Measurements from ENCODE around the gene ASPRV1.

Gene ASPRV1

DNA sequence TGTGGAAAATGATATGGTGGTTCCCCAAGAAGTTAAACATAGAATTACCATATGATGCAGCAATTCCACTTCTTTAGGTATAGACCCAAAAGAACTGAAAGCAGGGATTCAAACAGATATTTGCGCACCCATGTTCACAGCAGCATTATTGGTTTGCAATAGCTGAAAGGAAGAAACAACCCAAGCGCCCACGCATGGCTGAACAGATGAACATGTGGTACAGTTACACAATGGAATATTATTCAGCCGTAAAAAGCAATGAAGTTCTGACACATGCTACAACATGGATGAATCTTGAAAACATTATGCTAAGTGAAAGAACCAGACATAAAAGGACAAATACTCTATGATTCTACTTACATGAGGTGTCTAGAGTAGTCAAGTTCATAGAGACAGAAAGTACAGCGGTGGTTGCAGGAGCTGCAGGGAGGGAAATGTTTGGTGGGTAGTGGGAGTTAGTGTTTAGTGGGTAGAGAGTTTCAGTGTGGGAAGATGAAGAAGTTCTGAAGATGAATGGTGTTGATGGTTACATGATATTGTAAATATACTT, 26.7 kb upstream of the ASPRV1 start:
- DNase-seq (ENCODE audit: low read depth), result no peak

DNA sequence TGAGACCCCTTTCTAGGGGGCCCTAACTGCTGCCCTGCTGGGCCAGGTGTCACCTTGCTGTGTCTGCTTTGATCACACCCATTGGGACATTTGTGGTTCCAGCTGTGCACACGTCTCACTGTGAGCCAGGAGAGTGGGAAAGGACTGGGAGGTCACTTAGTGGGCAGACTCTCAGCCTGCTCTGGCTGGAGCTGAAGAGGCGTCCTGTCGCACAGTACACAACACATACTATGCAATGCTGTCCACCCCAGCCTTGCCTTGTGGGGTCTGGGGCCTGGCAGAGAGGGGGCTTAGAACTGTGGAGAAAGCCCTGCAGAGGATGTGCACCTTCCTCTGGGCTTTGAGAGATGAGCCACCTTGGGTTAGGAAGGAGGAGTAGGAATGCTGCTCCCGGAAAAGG, 25.3 kb upstream of the ASPRV1 start:
- DNase-seq (ENCODE audit: low read depth), result no peak

DNA sequence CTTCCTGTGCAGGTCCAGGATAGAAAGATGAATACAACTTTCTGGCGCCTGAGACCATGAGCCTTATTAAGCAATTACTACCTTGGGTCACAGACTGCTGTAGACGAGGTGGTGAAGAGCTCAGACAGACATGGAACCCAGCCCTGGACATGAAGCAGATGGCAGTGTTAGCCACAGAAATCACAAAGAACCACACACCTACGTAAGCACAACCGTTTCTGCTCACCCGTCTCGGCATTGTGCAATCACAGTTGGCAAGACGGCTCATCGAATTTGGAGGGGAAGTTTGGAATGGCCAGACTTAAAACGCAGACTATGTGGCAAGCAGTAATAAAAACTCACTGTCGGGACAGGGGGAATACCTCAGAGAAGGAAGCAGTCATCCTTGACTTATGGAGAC, 24.3 kb upstream of the ASPRV1 start:
- no peak for DNase-seq (ENCODE audit: low read depth)

DNA sequence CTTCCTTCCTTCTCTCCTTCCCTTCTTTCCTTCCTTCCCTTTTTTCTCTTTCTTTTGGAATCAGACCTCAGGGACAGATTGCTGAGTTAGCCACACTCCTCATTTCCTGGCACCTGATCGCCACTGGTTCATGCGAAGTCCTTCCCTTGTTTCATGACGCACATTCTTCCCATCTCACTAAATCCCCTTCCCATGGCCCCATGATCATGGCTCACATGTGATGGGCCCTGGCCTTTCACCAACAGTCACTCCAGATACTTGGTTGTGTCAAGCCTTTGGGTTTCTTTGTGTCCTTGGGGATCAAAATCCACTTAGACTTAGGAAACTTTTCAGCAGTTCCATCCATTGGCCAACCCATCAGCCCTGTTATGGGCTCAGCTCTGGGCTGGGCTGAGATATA, 23.8 kb upstream of the ASPRV1 start:
- no peak for DNase-seq (ENCODE audit: low read depth)

DNA sequence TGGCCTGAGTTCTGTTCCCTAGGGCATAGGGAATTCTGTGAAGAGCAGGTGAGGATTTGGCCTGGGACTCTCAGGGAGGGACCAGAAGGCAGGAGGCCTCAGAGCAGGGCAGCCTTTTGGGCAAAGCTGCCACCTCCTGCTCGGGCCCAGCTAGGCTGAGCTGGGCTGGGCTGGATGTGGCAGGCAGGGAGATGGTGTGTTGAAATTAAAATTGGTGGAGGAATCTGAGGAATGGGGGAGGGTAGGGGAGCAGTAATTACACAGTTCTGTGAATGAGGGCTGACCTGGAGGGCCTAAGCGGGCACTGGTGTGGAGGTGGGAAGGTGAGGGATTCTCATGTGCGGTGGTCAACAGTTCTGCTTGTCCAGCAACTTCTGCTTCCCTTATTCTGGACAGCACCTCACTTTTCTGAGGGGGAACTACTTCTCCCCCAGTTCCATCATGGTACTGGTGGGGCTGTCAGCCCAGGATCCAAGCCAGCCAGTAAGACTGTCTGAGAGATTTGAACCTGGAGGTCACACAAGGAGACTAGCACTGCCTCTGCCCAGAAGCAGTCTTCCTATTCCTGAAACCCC, 22.0 kb upstream of the ASPRV1 start:
- no peak for DNase-seq (ENCODE audit: low read depth)

DNA sequence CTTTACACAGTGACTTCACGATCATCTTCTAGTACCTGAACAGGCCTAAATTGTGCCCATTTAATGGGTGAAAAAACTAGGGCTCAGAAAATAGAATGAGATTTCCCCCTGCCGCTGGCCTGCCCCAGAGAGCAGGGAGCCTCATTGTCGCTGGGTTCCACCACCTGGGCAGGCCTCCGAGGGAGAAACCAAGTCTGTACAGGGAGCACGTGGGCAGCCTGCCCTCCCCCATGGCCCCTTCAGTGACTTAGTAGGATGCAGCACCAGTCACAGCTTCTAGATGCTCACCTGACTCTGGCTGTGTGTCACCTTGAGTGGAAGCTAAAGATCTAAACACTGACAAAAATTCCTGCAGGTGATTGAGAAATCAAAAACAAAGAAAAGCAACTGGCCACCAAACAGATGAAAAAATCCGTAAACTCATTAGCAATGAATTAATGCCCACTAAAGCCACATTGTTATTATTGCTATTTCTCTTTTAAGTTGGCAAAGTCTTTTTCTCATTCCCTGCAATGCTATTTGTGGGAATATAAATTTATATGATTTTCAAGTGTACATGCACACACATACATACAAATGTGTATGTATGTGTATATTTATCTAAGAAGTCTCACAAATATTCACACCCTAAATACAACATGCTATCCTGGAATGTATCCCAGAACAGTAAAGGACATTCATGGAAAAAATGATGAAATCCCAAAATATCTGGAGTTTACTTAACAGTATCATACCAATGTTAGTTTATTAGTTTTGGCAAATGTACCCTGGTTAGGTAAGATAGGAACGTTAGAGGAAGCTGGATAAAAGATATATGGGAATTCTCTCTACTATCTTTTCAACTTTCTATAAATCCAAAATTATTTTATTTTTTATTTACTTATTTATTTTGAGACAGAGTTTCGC, 18.7 kb upstream of the ASPRV1 start:
- DNase-seq (ENCODE audit: low read depth), result peak; percentile 67

DNA sequence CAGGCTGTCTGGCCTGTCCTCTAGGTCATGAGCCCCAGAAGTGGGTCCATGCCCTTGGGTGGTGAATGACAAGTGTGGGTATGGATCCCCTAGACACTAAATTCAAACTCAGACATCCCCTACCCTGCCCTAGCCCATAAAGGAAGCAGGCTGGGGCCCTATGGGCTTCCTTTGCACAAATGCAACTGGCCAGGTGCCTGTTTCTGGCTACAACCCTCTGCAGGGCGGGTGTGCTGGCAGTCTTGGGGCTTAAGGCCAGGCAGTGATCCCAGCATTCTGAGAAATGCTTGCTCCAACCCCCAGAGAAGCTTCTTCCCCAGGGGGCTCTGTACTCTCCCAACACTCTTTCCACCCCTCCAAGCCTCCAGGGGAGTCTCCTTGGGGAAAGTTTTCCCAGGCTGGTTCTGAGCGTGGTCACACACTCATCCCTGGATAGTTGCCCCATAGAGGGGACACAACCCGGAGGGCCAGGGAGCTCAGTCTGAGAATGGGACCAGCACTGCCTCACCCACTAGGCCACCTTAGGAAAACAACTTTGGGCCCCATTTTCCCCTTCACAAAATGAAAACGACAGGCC, 16.6 kb upstream of the ASPRV1 start:
- no peak for DNase-seq (ENCODE audit: low read depth)

DNA sequence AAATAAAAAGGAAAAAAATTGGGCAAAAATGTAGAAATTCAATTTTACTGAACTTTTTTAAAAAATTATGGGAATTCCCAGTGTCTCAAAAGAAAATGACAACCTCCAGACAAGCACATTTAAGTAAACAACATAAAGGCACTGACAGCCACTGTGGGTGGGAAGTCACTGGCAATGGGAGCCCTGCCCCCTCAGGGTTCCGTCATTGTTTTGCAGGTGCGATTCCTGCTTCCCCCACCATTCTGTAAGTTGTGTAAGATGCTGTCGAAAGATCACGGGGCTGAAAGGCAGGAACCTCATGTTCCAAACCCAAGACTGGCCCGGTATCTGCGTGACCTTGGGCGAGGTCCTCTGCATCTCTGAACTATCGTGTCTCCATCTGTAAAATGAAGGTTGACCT, 15.8 kb upstream of the ASPRV1 start:
- no peak for DNase-seq (ENCODE audit: low read depth)

DNA sequence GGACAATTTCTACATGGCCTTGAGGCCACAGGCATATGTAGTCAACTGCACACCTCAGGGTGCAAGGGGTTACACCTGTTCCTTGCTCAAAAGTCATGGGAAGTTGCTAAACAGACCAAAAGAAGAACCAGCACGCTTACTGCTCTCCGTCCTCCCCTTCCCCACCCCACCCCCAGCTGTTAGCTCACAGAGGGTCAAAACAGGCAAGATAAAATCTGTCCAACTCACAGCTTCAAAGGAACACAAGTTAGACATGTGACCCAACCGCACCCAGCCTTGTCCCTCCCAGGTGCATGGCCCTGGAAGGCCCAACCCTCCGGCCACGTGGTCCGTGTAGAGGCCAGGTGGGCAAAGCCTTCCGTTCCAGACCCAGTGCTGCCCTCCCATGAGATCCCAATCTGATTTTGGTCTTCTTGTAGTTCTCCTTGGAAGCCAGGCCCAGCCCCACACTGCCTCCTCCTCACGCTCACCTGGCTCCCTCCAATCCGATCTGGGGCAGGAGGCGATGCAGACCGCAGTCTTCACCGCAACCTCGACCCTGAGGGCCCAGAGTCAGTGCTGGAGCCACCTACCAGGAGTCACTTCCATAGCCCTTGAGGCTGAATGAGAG, 14.5 kb upstream of the ASPRV1 start:
- DNase-seq (ENCODE audit: low read depth), result no peak

DNA sequence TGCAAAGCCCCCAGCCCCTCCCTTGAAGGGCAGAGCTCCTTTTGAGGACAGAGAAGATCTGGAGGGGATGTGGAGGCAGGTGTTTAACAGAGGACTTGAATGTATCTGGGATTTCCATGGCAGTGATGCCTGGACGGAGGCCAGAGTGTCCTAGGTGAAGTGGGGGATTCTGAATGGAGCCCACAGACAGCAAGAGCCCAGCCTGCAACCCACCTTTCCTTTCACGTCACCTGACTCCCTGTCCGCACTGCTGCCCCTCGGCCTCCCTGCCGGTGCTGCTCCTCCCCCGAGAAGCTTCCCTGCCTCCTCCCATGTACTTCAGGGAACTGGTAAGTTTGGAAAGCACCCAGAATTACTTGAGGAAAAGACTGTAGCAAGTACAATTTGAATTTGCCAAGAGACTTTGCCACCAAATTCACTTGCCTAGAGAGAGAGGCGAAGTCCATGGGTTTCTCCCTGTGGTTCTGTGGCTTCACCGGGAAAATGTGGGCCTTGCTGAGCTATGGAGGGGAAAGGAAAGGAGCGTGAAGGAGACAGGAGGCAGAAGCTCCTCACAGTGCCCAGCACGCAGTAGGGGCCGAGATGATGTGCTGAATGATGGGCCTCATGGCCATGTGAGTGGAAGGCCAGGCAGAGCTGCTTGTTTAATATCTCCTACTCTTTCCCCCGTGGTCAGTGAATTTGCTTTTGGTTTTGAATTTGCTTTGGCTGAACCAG, 13.9 kb upstream of the ASPRV1 start:
- DNase-seq (ENCODE audit: low read depth), result no peak

DNA sequence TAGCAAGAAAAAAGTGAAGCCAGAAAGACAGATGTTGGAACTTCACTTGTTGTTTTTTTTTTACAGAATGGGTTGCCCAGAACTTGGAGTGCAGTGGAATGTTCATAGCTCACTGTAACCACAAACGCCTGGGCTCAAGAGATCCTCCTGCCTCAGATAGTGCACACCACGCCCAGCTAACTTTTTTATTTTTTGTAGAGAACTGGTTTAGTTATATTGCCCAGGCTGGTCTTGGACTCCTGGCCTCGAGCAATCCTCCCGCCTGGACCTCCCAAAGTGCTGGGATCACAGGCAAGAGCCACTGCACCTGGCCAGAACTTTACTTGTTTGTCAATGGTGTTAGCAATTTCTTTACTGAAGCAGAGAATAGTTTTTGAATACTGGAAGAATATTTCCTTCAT, 11.9 kb upstream of the ASPRV1 start:
- peak; percentile 72 for DNase-seq (ENCODE audit: low read depth)

DNA sequence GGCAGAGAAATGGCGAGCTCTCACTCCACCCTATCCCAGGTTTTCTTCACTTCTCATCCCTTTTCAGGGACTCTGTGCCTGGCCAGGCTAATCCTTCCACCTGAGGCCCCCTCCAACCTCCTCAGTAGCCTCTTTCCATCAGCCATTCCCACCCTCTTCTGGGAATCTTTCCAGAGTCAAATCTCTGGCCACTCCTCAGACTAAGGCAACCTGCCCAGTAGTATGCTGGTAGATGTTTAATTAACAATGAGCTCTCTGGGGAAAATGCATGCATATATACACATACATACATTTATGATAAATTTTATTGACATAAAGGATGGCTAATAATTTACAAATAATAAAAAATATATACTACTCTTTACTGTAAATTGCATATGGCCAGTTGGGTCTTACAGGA, 11.4 kb upstream of the ASPRV1 start:
- no peak for DNase-seq (ENCODE audit: low read depth)

DNA sequence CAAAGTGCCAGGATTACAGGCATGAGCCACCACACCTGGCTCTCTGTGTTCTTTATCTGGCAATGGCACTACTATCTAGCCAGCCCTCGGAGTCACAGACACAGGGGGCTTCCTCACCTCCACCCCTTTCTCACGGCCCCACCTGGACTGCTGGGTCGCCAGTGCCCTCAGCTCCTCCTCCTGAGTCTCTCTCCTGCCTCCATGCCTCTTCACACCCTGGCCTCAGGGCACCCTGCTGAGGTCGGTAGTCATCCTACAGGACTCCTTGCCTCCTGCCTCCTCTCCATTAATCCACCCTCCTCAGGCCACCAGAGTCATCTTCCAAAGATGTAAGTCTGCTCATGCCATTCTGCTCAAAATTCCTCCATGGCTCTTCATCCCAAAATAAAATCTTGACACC, 8.6 kb upstream of the ASPRV1 start:
- no peak for DNase-seq (ENCODE audit: low read depth)

DNA sequence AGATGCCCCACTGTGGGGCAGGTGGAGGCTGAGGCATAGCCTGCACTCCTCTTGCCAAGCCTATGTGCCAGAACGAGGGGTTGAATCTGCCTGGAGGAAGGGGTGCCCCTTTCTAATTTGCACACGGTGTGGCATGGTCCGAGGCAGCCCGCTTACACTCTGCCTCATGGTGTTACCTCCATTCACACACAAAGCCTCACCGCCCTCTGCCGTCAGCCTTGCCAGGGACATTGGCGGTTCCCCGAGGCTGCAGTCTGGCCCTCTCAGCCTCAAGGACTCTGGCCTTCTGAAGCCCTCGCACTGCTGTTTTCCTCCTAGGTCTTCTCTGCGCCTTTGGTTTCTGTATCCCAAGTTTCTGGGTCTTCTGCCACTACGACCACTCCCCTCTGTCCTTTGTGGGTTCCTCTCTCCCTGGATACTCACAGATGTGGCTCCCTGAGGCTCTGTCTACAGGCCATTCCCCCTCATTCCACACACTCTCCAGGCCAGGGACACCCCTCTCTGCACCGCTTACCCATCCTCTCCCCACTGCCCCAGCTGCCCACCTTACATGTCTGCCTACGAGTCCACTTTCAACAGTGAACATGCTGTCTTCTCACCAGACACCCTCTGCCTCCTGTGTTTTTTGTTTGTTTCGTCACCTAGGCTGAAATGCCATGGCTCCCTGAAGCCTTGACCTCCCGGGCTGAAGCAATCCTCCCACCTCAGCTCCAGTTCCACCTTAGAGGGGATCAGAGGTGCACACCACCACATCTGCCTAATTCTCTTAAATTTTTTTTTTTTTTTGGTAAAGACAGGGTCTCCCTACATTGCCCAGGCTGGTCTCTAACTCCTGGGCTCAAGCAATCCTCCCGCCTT, 7.9 kb upstream of the ASPRV1 start:
- no peak for DNase-seq (ENCODE audit: low read depth)

DNA sequence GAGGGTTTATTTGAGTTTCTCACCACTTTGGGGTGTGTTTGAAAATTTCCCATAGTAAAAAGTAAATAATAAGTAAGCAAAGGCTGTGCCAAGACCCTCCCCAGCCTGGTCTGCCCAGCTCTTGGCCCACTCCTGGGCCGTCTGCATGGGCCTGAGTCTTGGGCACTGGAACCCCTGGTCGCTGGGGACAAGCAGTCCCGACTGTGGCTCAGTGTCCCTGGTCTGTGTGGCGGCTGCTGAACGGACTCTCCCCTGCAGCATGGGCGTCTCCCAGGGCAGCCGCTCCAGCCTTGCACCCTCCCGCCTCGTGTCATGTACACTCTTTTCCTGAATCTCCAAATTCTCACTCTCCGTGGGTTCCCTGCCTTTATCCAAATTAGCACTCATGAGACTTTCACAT, 7.2 kb upstream of the ASPRV1 start:
- DNase-seq (ENCODE audit: low read depth), result no peak

DNA sequence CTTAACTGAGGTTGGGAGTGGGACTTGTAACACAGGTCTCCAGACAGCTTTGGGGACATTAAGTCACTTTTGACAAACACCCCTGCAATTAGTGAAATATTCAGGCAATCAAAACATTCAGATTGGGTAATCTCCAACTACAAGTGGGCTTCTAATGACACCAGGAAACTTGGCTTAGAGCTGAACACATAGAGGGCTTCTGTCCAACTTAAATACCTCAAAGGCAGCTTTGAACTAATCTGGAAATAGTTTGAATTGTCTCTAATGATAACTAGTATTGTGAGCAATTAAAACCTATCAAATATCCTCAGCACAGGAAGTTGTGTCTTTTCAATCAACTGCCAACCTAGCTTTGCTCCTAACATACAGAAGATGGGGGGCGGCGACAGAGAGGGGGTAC, 5.1 kb upstream of the ASPRV1 start:
- peak; percentile 21 for DNase-seq (ENCODE audit: low read depth)

DNA sequence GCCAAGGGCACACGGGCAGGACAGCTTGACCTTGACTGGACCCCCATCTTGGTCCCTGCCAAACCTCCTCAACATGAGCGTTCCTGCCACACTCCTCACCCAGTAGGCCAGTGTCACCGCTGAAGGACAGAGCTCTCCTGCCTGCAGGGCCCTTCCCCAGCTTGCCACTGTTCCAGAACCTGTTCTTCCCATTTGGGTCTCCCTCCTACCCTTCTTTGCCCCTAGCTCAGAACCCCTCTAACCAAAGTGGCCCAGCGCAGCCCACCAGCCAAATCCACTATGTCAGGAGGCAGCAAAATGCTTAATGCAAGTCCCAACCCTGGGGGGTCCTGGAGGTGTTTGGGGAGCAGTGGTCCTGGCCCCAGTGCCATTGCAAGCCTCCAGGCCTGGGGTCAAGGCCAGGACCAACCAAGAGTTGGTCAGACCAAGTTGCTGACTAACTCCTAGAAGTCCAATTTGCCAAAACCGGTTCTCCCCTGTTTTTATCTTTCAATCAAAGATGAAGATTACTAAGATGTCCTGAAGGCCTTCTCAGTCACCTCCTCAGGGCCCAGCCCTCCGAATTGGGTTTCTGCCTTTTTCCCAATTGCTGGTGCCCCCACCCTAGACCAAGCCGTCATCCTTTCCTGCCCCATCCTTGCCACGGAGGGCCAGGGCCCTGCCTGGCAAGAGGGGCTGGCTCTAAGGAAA, 4.5 kb upstream of the ASPRV1 start:
- DNase-seq (ENCODE audit: low read depth), result no peak

DNA sequence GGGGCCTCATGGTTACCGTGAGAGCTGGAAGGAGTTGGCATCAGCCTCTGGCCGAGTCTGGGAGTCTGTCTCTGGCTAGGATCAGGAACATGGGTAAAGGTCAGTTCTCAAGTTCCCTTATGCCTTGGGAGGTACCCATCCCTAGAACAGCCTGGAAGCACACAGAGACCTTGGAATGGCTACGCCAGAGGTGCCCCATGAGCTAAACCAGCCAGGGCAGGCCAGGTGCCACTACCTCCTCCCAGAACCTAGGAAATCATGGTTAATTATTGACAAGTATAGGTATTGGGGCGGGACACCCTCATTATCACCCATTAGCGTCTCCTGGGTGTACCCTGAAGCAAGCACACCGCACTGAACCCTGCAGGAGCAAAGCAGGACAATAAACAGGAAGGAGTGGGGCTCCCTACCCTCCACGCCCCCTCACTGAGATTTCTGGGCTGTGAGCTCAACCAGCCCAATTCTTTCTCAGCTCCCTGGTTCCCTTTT, 3.0 kb upstream of the ASPRV1 start:
- no peak for DNase-seq (ENCODE audit: low read depth)

DNA sequence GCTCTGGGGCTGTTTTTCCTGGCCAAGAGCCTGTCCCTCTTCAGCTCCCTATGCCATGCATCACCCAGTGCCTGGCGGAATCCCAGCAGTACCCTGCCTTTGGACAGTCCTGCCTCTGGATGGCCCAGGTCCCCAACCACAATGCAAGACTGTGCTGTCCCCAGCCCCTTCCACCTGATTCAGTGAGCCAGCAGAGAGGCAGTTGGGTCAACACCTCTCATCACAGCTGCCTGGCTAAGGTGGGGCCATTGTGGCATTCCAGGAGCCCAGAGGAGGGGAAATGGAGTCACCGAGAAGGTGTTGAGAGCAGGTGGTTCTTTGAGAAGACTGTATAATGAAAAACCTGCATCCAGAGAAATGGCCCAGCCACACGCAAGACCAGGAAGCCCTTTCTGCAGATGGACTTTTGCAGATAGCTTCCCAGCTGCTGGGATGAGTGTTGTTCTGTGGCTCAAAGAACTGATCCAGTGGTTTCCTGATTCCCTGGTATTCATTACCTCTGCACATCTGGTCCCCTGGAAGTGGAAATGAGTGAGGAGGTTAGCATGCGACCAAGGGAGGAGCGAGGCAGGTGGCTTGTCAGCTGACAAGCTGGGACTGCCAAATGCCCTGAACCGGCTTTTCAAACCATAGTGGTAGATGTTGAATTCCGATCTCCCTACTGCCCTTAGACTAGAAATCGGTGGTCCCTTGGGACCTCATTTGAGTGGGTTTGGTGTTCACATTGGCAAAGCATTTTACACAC, 1.7 kb upstream of the ASPRV1 start:
- no peak for DNase-seq (ENCODE audit: low read depth)

DNA sequence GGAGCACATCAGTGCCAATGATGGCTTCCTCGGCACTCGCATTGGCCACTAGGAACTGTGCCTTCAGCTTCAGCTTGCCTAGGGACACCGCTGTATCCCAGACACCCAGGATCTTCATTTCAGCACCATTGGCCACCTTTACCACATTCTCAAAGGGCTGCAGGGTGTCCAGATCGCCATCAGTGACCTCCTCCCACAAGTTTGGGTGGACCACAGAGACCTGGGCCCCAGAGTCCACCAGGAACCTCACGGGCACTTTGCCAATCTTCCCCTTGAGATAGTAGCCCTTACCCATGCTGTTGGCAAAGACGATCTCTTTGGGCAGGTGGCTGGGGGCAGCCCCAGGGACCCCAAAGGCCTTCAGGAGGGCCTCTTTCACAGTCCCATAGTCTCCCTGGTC, 610 bp downstream of the ASPRV1 start:
- no peak for DNase-seq (ENCODE audit: low read depth)

All from EH (cell line).